Measurements from ENCODE around the gene CDH4. TPM values are rescaled to one million over a fixed set of nuclear protein-coding genes. Genes with fewer than 3 reads are reported as not detected.

CDH4 gene
- total and polyA plus RNA-seq, 2 of the 4 experiments (the other 2 are of a cell fraction), result 1.6 to 3.5 TPM

GRCh38 chr20:61767761-61768494 lies 515.9 kb downstream of the CDH4 start:
- no peak overlapping the region for H2AK5ac ChIP-seq (ENCODE audit: low read depth, low read length)
- H3K36me3 ChIP-seq (ENCODE audit: control insufficient read depth, insufficient read depth, low read length), result no peaks in the 10 kb centered on the region
- H3K9me3 ChIP-seq (ENCODE audit: control insufficient read depth, insufficient read depth, low read length), result no peaks in the 10 kb centered on the region
- no peak overlapping the region for H2AFZ ChIP-seq (replicated peaks; ENCODE audit: low read length, poor library complexity)
- no peak overlapping the region for H3K4ac ChIP-seq (ENCODE audit: low read depth, low read length)
- POLR2A ChIA-PET (ENCODE audit: unreplicated experiment), result no interaction called here
- TF ChIP-seq MAZ (IDR thresholded peaks at IDR 0.05; ENCODE audit: borderline replicate concordance, low read depth, low read length) (no peak), CHD1 (IDR thresholded peaks at IDR 0.05; ENCODE audit: low read depth, low read length) (no peak), CEBPB (IDR thresholded peaks at IDR 0.05; ENCODE audit: low read depth, low read length) (no peak), RAD21 (IDR thresholded peaks at IDR 0.05; ENCODE audit: low read length) (no peak), USF2 (IDR thresholded peaks at IDR 0.05; ENCODE audit: low read depth, low read length) (no peak), BHLHE40 (IDR thresholded peaks at IDR 0.05; ENCODE audit: low read depth, low read length) (no peak), POLR2A (IDR thresholded peaks at IDR 0.05; ENCODE audit: low read depth, low read length) (no peak), NFE2L2 (IDR thresholded peaks at IDR 0.05; ENCODE audit: low read depth, low read length) (no peak), ELK1 (IDR thresholded peaks at IDR 0.05; ENCODE audit: borderline replicate concordance, low read depth, low read length) (no peak)
- intact Hi-C loops (cut with micrococcal nuclease), result no loop called here
- no peak overlapping the region for H4K91ac ChIP-seq (ENCODE audit: insufficient read depth, low read depth, low read length)
- CTCF ChIA-PET, result no interaction called here
- no peak overlapping the region for H3K4me3 ChIP-seq (ENCODE audit: insufficient read depth, low read depth, low read length)
- no peaks in the 10 kb centered on the region for H4K20me1 ChIP-seq (ENCODE audit: insufficient read depth, low read length)
- H2BK20ac ChIP-seq (ENCODE audit: low read depth, low read length), result no peak overlapping the region
- no peak overlapping the region for H2BK120ac ChIP-seq (ENCODE audit: low read depth, low read length)
- H3K18ac ChIP-seq (ENCODE audit: low read depth, low read length), result no peak overlapping the region
- no peak overlapping the region for H3K56ac ChIP-seq (ENCODE audit: extremely low read depth, insufficient read depth, low read length)
- H3K27ac ChIP-seq (ENCODE audit: insufficient read depth, low read length), result no peak overlapping the region
- no peak overlapping the region for H2AK9ac ChIP-seq (replicated peaks; ENCODE audit: low read depth, low read length, poor library complexity)
- H2BK5ac ChIP-seq (ENCODE audit: low read depth, low read length, poor library complexity, severe bottlenecking), result no peak overlapping the region
- H3K4me2 ChIP-seq (ENCODE audit: low read depth, low read length), result no peak overlapping the region
- H3K14ac ChIP-seq (replicated peaks; ENCODE audit: low read depth, low read length), result no peak overlapping the region
- H2BK15ac ChIP-seq (ENCODE audit: low read depth, low read length), result no peak overlapping the region
- no TSS peak for BruUV-seq (replicated peaks)
- DNase-seq (no peak), ATAC-seq (ENCODE audit: low read depth) (no peak)
- no peak overlapping the region for H4K8ac ChIP-seq (ENCODE audit: low read depth in 2 of 2, low read length in 2 of 2)
- no peaks in the 10 kb centered on the region for H3K4me1 ChIP-seq (ENCODE audit: control insufficient read depth, insufficient read depth, low read length)
- H3K79me1 ChIP-seq (ENCODE audit: low read depth in 1 of 2, low read length in 2 of 2), result no peaks in the 10 kb centered on the region
- dilution Hi-C loops (cut with HindIII; ENCODE audit: low sequenced_read_pairs, unreplicated experiment), result no loop called here
- H3K27me3 ChIP-seq (ENCODE audit: control insufficient read depth, insufficient read depth, low read length), result no peaks in the 10 kb centered on the region; the same call in 1 of the 2 replicates
- H3K23ac ChIP-seq (ENCODE audit: low read depth, low read length), result no peak overlapping the region
- no CpG with 5 or more reads among the region's 14 CpGs for WGBS, 2 experiments (ENCODE audit: extremely low coverage in 2 of 2, insufficient read length in 1 of 2)
- no peaks in the 10 kb centered on the region for H3K9me1 ChIP-seq (ENCODE audit: insufficient read depth, low read length)
- in situ Hi-C loops (cut with MboI; ENCODE audit: low sequenced_read_pairs), result no loop called here
- no peak overlapping the region for H4K5ac ChIP-seq (ENCODE audit: low read depth, low read length)
- no peak overlapping the region for H3K9ac ChIP-seq (ENCODE audit: low read depth, low read length)

All from IMR-90 (cell line).